Smooth muscle cell of the brain vasculature (primary cell): ENCODE data around the gene CAMK2D.

Experiments
- DNase-seq: peaks from one replicate; pipeline ENCODE4 v3.0.0-alpha.2; 2012; ENCODE audit warnings: low read depth, low spot score

Gene CAMK2D

GRCh38 chr4:113445286-113445685 lies 316.3 kb downstream of the CAMK2D start:
- no peak for DNase-seq

DNA sequence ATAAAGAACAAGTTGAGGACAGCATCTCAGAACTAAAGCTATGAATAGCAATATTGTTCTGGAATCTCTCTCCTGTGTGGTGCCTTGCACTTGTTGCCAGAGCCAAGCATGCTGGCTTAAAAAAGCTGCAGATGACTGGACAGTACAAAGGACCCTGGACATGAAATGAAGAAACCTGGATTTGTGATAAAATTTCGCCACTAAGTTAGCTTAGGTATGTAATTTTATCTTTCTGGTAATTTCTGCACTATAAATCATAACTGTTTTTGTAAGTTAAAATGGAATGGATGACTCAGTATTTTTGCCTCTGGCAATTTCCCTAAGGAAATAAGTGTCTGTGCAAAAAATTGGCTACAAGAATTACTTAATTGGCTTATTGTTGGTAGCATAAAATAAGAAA lies 317.2 kb downstream of the CAMK2D start:
- DNase-seq: no peak

- no peak for DNase-seq
Measured at GRCh38 chr4:113442826-113443225, 318.7 kb downstream of the CAMK2D start.

GRCh38 chr4:113440371-113440770 lies 321.2 kb downstream of the CAMK2D start:
- no peak for DNase-seq

GRCh38 chr4:113438596-113438995 lies 322.9 kb downstream of the CAMK2D start:
- no peak for DNase-seq

- DNase-seq: no peak
Measured at GRCh38 chr4:113437129-113437528, 324.4 kb downstream of the CAMK2D start.

DNA sequence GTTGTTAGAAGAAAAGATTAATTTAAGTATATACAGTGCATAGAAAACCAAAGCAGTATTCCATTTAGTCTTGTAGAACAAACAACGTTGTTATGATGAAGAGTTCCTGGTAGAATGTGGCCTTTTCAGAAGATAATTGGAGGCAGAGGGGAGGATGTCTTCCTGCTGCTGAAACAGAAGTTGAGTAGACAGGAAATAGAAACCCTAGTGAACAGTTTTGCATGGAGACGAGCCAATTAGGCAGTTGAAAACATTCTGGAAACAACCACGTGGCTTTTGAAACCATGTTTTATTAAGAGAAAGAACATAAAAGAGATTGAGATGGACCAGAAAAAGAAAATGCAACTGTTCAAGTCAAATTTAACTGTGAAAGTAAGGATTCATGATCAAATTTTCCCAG lies 325.2 kb downstream of the CAMK2D start:
- DNase-seq: peak; percentile 57

GRCh38 chr4:113435893-113436292 lies 325.6 kb downstream of the CAMK2D start:
- DNase-seq: no peak

GRCh38 chr4:113434247-113434587 lies 327.3 kb downstream of the CAMK2D start:
- DNase-seq: no peak

DNA sequence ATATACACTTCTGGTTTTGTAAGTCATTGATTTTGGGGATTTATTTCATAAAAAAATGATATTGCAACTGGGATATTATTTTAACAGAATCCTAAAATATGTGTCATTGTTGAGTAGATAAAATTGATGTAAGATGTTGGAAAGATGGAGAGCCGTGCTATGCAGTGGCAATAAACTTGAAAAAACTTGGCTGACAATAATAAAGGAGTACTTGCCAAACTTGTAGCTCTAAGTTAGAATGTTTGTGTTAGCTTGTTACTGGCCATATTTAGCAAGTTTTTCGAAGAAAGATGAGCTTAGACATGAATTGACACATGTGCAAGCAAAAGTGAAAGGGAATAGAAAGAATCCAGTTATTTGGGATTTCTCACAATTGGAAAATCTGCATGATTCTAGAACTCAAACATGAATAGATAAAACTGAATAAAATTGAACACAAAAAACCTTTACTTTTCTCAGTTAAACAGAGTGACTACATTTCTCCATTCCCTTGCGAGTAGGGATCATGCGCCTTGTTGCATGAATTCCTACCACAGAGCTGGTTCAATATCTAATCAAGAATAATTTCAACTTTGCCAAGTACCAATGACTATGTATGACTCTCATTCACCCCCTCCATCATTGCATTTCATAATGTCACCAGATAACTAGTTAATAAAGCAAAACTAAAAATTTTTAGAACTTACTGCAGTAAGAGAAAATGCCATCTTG lies 327.8 kb downstream of the CAMK2D start:
- DNase-seq: no peak

- no peak for DNase-seq
Measured at GRCh38 chr4:113433116-113433515, 328.4 kb downstream of the CAMK2D start.

GRCh38 chr4:113423631-113424030 lies 337.9 kb downstream of the CAMK2D start:
- DNase-seq: no peak

DNA sequence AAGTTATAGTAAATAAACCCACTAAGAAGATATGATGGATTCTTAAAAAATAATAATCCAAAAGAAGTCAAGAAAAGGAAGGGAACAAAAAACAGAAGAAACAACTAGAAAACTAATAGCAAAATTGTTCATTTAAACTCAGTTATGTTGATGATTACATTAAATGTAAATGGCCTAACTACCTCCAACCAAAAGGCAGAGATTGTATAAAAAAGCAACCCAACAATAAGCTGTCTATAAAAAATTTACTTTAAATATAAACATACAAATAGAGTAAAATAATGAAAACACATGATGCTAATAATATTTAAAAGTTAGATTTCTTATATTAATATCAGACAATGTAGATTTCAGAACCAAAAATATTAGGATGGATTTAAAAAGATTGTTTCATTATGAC lies 340.6 kb downstream of the CAMK2D start:
- DNase-seq: no peak

DNA sequence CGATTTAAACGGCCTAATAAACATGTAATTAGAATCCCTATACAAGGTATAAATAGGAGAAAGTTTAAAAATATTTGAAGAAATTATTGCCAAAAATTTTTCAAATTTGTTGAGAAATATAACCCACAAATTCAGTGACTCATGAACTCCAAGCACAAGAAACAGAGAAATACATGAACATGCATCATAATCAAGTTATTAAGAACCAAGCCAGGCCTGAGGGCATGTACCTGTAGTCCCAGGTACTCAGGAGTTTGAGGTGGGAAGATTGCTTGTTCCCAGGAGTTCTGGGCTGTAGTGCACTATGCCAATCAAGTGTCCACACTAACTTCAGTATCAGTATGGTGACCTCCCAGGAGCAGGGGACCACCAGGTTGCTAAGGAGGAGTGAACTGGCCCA lies 341.9 kb downstream of the CAMK2D start:
- no peak for DNase-seq

GRCh38 chr4:113411496-113411938 lies 350.0 kb downstream of the CAMK2D start:
- no peak for DNase-seq

DNA sequence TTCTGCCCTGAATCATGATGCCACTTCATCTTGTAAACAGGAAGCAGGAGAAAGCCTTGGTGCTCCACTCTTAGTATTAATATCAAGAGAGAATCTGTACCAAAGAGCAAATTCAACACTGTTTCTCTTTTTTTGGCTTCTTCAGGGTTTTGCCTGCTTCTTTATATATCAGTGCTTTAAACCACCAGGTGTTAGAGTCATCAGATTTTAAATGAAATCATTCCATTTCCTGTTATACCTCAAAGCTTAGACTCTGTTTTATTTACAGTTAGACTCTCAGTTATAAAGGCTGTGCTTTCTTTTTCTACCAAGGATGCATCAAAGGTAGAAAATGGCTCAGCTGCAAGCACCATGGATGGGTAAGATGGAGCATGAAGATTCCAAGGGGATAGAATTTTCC lies 350.9 kb downstream of the CAMK2D start:
- DNase-seq: no peak

- no peak for DNase-seq
Measured at GRCh38 chr4:113409181-113409580, 352.4 kb downstream of the CAMK2D start.

DNA sequence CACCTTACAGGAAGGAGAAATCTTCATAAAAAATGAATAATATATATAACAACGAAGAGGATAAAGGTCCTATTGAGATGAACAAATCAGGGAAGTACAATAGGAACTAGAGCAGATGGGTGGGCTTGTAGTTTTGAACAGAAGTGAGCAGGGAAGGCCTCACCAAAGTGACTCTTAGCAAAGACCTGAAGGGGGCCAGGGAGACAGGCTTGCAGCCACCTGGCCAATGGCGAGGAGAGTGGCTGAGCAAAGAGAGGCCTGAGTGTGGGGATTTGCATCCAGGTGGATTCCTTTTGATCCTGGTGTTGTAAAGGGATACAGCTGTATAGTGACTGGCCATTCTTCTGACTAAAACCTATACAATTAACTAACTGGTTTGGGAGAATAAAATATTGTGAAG lies 354.1 kb downstream of the CAMK2D start:
- DNase-seq: no peak

DNA sequence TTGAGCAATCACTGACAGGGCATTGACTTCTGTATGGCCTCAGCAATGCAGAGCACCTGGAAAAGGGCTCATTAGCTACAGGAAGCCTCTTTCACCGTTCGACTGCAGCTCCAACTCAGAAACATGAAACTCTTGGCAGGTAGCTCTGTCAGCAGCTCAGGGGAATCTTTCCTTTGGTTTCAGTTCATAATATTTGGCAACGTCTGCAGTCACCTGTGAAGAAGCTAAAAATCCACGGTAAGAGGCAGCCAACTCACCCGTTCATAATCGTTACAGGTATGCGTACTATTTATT lies 354.9 kb downstream of the CAMK2D start:
- DNase-seq: no peak

DNA sequence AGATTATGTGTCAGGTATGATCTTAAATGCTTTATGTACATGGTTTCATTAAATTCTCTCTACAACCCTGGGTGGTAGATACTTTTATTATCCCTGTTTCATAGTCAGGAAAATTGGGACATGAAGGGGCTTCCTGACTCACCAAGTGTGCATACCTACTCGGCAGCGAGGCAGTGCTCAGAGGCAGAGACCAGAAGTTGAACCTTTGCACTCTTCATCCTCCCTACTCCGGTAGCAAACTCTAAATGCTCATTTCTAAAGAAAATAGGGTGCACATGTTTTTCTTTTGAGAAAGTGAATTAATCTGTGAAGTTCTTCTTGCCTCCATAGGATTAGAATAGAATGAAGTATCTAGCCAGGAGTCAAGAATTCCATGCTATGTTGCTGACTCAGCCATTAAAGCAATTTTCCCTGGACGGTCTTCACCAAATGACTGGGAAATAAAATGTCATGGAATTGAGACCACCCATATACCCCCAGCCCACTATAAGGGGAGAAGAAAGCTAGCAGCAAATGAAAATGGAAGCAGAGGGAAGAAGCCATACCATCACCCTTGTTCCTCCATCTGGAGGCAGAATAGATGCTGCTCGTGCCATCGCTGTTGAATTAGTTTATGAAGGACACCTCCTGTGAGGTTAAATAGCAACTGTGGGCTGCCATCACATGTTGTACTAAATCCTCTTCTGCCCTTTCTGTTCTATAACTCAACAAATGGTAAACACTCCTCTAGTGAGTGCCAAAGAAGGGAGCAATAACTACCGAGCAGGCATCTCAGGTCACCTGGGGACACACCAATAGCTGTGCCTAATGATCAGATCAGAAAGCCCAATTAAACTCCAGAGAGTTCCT lies 355.4 kb downstream of the CAMK2D start:
- DNase-seq: no peak

- DNase-seq: no peak
Measured at GRCh38 chr4:113404841-113405240, 356.7 kb downstream of the CAMK2D start.

GRCh38 chr4:113404167-113404571 lies 357.4 kb downstream of the CAMK2D start:
- no peak for DNase-seq
